Loucy (cell line): ENCODE measurements around the gene ACADSB.

Source experiments
- H2AFZ ChIP-seq: fragments of 200-600 bp; sonication (generic); 2 replicates; pipeline ENCODE4 v1.6.0; 2016; ENCODE audit warnings: antibody characterized with exemption, mild to moderate bottlenecking, low read length, moderate library complexity
- H3F3A ChIP-seq: fragments of 200-600 bp; 2 replicates; pipeline ENCODE4 v1.6.0; 2016; ENCODE audit warnings: antibody characterized with exemption, low read depth, mild to moderate bottlenecking
- H3K27me3 ChIP-seq: fragments of 200-600 bp; sonication (generic); 2 replicates; pipeline ENCODE4 v1.6.1; 2014; ENCODE audit warnings: low read length, mild to moderate bottlenecking; ENCODE audit not compliant: insufficient read depth, poor library complexity, severe bottlenecking
- H3K36me3 ChIP-seq: fragments of 200-600 bp; sonication (generic); 2 replicates; pipeline ENCODE4 v1.6.1; 2016; ENCODE audit warnings: low read length; ENCODE audit not compliant: insufficient read depth
- H3K4me1 ChIP-seq: fragments of 200-600 bp; sonication (generic); 2 replicates; pipeline ENCODE4 v1.5.1; 2014; ENCODE audit warnings: low read length, mild to moderate bottlenecking; ENCODE audit not compliant: insufficient read depth, poor library complexity, severe bottlenecking
- H3K4me2 ChIP-seq: fragments of 200-600 bp; sonication (generic); 2 replicates; pipeline ENCODE4 v1.6.0; 2014; ENCODE audit warnings: antibody characterized with exemption, low read length, low read depth, mild to moderate bottlenecking; ENCODE audit not compliant: poor library complexity, severe bottlenecking
- H3K4me3 ChIP-seq: fragments of 200-600 bp; sonication (generic); 2 replicates; pipeline ENCODE4 v1.5.1; 2014; ENCODE audit warnings: low read length, mild to moderate bottlenecking, mixed read lengths; ENCODE audit not compliant: poor library complexity, severe bottlenecking
- H3K79me2 ChIP-seq: fragments of 200-600 bp; sonication (generic); 2 replicates; pipeline ENCODE4 v1.6.1; 2014; ENCODE audit warnings: low read length; ENCODE audit not compliant: insufficient read depth
- H3K9ac ChIP-seq: fragments of 200-600 bp; sonication (generic); 2 replicates; pipeline ENCODE4 v1.6.0; 2014; ENCODE audit warnings: mild to moderate bottlenecking, low read depth, low read length, moderate library complexity; ENCODE audit not compliant: poor library complexity, severe bottlenecking
- H3K9me2 ChIP-seq: fragments of 200-600 bp; sonication (generic); replicated peaks from 2 replicates; pipeline ENCODE4 v1.6.1; 2016; ENCODE audit warnings: low read depth, low read length, mixed read lengths
- H3K9me3 ChIP-seq: fragments of 200-600 bp; sonication (generic); 2 replicates; pipeline ENCODE4 v1.6.1; 2014; ENCODE audit warnings: mild to moderate bottlenecking, antibody characterized with exemption, low read length, low read depth; ENCODE audit not compliant: insufficient read depth
- H4K20me1 ChIP-seq: fragments of 200-600 bp; sonication (generic); 2 replicates; pipeline ENCODE4 v1.6.0; 2014; ENCODE audit warnings: antibody characterized with exemption, low read length, mild to moderate bottlenecking; ENCODE audit not compliant: insufficient read depth, poor library complexity, severe bottlenecking
- EZH2phosphoT487 ChIP-seq: fragments of 200-600 bp; IDR thresholded peaks from 2 replicates; pipeline ENCODE4 v1.6.1; 2018; ENCODE audit warnings: antibody characterized with exemption, mild to moderate bottlenecking, moderate library complexity, borderline replicate concordance
- TF ChIP-seq, protein P1 (sequence below): fragments of 200-600 bp; sonication (generic); conservative IDR thresholded peaks from 2 replicates; pipeline ENCODE4 v1.5.1; 2014; ENCODE audit warnings: mild to moderate bottlenecking, antibody characterized with exemption, low read length

Gene ACADSB

DNA sequence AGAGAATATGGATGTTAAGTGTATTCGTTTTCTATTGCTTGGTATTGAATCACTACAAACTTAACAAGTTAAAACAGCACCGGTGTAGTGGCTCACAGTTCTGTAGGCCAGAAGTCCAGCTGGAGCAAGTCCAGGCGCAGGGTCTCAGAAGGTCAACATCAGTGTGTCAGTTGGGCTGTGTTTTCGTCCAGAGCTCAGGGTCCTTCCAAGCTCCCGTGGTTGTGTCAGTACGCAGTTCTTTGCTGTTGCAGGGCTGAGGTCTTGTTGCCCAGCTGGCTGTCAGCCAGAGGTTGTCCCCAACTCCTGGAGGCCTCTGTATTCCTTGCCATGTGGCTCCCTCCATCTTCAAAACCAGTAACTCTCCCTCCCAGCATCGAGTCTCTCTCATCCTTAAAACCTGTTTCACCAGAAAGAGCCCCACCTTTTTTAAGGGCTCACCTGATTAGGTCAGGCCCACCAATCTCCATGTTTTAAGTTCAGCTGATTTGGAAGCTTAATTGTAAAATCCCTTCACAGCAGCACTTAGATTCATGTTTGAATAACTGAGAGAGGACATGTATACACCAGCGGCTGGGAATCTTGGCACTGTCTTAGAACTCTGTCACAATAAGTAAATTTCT, 26.8 kb downstream of the ACADSB start:
- Histone ChIP-seq H3K36me3 (no peaks in the 10 kb centered on the region), H3K4me1 (no peaks in the 10 kb centered on the region), H2AFZ (no peak overlapping the region), H3K27me3 (no peaks in the 10 kb centered on the region), H3K9me3 (no peaks in the 10 kb centered on the region), H3K4me3 (no peak overlapping the region), H3K9me2 (no peaks in the 10 kb centered on the region), H3F3A (no peaks in the 10 kb centered on the region), H3K79me2 (no peaks in the 10 kb centered on the region), H4K20me1 (no peaks in the 10 kb centered on the region), H3K4me2 (no peak overlapping the region), H3K9ac (no peak overlapping the region)
- TF ChIP-seq, protein P1, sequence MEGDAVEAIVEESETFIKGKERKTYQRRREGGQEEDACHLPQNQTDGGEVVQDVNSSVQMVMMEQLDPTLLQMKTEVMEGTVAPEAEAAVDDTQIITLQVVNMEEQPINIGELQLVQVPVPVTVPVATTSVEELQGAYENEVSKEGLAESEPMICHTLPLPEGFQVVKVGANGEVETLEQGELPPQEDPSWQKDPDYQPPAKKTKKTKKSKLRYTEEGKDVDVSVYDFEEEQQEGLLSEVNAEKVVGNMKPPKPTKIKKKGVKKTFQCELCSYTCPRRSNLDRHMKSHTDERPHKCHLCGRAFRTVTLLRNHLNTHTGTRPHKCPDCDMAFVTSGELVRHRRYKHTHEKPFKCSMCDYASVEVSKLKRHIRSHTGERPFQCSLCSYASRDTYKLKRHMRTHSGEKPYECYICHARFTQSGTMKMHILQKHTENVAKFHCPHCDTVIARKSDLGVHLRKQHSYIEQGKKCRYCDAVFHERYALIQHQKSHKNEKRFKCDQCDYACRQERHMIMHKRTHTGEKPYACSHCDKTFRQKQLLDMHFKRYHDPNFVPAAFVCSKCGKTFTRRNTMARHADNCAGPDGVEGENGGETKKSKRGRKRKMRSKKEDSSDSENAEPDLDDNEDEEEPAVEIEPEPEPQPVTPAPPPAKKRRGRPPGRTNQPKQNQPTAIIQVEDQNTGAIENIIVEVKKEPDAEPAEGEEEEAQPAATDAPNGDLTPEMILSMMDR, result no peak
- no peak for TF ChIP-seq EZH2phosphoT487

DNA sequence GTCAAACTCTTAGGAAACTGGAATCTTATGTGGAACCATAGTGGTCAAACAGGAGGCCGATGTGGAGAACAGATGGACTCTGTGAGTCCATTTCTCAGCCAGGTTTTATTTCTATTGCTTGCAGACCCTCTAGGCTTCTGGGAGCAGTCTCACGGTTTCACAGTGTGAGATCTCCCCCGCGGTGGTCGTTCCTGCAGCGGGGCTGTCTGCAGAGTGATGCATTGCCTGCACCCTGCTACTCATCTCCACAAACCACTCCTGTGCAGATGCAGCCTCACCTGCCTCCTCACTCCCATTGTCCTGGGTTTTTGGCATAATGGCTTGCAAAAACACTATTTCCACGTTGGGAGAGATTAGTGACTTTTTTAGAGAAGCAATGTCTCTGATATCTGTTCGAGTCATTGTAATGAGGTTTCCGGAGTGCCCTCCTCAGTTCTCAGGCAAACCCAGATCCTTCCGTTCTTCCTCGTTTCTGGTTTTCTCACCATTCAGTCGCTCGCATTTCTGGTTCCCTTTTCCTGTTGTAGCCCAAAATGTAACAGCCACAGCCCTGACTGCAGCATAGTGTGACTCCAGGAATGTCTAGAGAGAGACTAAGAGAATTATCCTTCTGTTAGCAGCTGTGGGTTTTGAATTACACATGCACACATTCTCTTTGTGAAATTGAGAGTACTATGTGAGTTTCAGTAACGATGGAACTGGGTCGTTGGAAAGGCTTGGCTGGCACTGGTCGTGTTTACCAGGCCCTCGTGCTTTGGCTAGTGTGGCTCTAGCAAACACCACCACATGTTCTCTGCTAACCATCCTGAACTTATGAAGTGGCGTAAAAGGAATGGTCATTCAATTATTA, 30.2 kb downstream of the ACADSB start:
- Histone ChIP-seq H3F3A (no peaks in the 10 kb centered on the region), H2AFZ (no peak overlapping the region), H3K4me1 (no peaks in the 10 kb centered on the region), H4K20me1 (no peaks in the 10 kb centered on the region), H3K4me2 (no peak overlapping the region), H3K9ac (no peak overlapping the region), H3K9me2 (no peaks in the 10 kb centered on the region), H3K4me3 (no peak overlapping the region), H3K27me3 (no peaks in the 10 kb centered on the region), H3K9me3 (no peaks in the 10 kb centered on the region), H3K36me3 (no peaks in the 10 kb centered on the region), H3K79me2 (no peaks in the 10 kb centered on the region)
- TF ChIP-seq, protein P1, result no peak
- TF ChIP-seq EZH2phosphoT487, result no peak

DNA sequence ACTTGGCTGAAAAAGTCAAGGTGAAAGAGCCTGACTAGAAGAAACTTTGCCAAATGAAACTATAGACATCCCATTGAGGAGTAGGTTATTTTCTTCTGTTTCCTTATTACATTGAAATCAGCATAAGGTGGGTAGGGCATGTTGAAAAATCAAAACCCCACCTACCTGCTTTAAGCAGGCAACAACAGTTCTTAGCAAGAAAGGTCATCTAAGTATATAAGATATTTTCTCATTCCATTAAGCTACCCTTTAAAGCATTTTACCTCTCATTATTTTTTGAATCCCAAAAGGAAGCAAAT, 30.8 kb downstream of the ACADSB start:
- Histone ChIP-seq H3F3A (no peaks in the 10 kb centered on the region), H4K20me1 (no peaks in the 10 kb centered on the region), H3K9me3 (no peaks in the 10 kb centered on the region), H3K36me3 (no peaks in the 10 kb centered on the region), H3K79me2 (no peaks in the 10 kb centered on the region), H2AFZ (no peak overlapping the region), H3K4me3 (no peak overlapping the region), H3K9me2 (no peaks in the 10 kb centered on the region), H3K4me1 (no peaks in the 10 kb centered on the region), H3K27me3 (no peaks in the 10 kb centered on the region), H3K4me2 (no peak overlapping the region), H3K9ac (no peak overlapping the region)
- TF ChIP-seq EZH2phosphoT487, result no peak
- TF ChIP-seq, protein P1, result no peak
